NCI-H510A (cell line): ENCODE results near the gene TMTC2.
"Not testable (repeated sequence)": the region's sequence is repeated elsewhere in the genome, so short reads cannot be mapped to it uniquely, and the experiment has no call there.

Experiments
- DNase-seq: peaks from one replicate; lab custom pipeline; 2025; lab: John Stamatoyannopoulos, UW

The TMTC2 gene

GRCh38 chr12:82845076-82845475 is 158.4 kb downstream of the TMTC2 start:
- not testable (repeated sequence) for DNase-seq

GRCh38 chr12:82848845-82849244 is 162.1 kb downstream of the TMTC2 start:
- DNase-seq, result no peak

DNA sequence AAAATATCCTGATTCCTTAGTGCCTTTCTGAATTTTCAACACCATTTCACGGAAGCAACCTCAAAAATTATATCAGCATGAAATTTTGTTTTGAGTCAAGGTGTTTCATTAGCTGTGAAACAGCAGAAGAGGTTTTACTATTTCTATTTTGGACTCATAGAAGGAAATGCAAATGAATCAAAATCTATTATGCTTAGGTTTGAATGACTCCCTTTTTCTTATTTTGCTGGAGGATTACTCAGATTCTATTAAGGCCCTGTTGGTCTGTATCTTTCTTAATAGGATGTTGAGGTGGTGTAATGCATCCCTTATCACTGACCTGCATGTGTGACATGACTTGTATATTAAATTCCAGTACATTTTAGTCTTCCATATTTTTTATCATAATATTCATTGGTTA is 165.8 kb downstream of the TMTC2 start:
- no peak for DNase-seq

- no peak for DNase-seq
Observed at GRCh38 chr12:82855872-82856271, 169.2 kb downstream of the TMTC2 start.

GRCh38 chr12:82857276-82857675 is 170.6 kb downstream of the TMTC2 start:
- DNase-seq, result no peak

DNA sequence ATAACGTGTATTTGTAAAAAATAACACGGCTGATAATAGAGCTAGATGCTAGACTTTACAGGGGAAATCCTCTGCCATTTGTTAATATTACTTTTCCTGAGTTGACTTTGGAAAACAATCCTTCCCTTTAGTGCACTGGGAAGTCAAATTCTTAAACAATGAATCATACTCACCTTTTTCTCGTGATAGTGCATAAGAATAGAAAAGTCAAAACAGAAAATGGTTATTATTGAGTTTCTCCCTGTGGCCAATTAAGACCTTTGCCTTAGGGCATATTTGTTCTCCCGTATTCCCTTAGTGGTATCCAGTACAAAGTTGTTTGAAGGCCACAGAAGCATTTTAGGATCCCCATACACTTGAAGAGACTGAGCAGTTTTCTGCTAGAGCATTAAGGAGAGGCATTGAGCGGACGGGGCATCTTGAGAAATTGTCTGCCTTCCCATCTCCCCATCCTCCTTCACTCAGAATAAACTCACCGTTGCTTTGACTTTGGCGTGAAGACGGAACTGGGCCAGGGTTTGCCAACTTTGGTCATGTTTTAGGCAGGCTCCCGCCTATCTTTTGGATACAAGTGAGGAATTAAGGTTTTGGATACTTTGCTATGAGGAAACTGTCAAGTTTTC is 171.3 kb downstream of the TMTC2 start:
- no peak for DNase-seq

- DNase-seq, result no peak
Observed at GRCh38 chr12:82858534-82858917, 171.8 kb downstream of the TMTC2 start.

DNA sequence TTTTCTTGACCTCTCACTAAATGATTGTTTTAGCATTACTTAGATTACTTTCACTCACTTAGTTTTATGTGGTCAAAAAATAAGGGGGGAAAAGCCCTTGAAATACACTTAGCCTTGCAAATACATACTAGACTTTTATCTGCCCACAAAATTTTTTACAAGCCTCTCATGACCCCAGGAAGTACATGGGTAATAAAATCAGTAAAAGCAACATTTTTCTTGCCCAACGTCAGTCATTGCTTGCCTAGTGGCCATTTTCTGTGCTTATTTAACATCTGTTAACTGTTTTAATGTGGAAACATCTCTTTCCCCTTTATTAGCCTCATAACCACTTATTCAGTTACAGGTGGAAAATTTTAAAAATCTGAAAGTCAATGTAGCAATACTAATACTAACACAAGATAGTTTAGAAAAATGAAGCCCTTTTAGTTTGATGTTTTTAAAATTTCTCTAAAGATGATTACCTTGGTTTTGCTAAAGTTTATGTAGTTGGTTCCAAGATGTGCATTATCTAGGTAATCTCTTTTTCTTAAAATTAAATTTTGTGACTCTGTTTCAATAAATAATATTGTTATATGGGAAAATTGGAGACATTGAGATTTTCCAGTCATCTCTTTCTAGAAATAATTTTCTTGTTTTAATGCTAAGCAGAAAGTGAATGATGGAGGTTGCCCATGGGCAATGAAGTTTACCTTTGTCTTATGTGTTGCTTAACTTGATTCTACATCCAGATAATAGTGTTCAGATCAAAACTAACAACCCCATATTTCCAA is 175.5 kb downstream of the TMTC2 start:
- no peak for DNase-seq

- DNase-seq, result no peak
Observed at GRCh38 chr12:82862876-82863649, 176.4 kb downstream of the TMTC2 start.

- no peak for DNase-seq
Observed at GRCh38 chr12:82866227-82866775, 179.6 kb downstream of the TMTC2 start.

GRCh38 chr12:82866946-82867345 is 180.2 kb downstream of the TMTC2 start:
- DNase-seq, result no peak

DNA sequence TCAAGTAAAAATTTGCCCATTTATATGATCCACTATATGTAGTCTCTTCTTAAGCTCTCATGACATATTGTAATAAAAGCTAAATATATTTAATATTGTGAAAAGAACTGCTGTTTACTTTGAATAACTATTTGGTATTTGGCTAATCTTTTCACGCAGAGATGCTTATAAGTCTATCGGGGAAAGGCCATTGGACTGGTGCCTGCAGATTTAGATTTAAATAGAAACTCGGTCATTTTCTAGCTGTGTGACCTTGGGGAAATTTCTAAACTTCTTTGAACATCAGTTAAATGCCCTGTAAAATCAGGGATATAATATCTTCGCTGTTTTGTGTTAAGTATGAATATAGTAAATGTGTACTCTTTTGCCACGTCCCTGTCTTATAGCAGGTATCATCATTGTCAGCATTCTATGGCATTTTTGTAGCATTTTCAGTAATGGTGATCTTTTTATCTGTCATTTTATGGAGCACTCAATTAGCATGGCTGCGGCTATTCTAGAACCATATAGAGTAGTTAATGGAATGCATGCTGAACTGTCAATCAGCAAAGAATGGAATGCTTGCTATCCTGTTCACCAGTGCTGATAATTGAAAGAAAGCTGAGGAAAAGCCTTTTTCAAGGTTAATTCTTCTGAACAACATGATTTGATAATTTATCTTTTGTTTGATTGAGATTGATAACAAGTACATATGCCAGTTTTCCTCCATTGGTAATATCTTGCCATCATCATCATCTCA is 181.2 kb downstream of the TMTC2 start:
- DNase-seq, result no peak

DNA sequence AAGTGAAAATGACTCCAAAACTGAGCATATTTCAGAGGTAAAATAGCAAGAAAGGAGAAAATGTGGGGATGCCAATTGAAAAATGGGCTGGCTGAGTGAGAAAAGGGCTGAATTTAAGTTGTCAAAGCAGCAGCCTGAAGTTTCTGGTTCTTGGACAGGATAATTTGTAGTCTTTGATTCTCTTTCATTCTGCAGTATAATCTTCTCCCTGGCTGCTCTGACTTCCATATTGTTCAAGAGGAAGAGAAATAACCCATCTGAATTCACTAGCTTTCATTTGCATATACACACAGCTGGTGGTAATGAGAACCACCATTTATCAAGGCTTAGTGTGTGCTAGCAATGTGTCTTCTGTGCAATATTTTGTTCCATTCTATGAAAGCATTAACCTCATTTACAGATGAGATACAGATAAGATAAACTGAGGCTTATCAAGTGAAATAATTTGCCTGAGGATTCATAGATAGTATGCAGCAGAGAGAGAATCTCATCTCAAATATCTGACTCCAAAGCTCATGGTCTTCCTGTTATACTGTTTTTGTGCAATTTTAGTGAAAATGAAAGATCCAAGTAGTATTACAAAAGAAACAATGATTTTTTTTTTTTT is 184.2 kb downstream of the TMTC2 start:
- no peak for DNase-seq

GRCh38 chr12:82872088-82872487 is 185.4 kb downstream of the TMTC2 start:
- no peak for DNase-seq

DNA sequence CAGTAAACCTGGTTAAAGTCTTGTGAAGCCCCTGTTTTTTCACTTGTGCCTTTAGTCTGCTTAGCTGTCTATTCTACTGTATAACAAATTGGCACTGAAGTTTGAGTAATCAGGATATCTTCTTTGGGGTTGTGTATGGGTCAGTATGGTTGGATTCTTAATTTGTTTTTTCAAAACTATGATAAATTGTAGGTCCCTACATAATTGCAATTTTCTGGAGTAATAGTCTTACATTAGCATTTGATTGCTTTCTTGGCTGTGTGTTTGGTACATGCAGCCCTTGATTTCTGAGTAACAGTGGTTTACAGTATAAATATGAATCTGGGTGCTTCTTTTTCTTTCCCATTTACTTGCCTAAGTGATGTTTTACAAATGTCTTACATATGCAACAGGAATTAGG is 186.6 kb downstream of the TMTC2 start:
- no peak for DNase-seq

DNA sequence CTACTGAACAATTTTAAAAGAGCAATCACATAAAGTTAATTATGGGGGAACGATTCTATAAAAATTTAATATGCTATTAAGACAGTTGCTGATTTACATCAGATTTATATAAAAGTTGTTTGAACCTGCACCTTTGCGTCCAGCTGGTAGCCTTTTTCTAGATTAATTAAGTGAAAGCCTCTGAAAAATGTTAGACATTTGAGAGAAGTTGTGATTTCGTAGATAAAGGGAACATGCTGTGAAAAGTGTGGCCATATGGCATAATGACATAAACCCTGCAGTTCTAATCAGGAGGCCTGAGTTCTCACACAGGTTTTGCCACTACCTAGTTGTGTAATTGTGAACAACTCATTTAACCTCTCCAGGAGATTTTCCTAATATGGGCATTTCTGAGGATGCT is 187.2 kb downstream of the TMTC2 start:
- DNase-seq, result no peak

DNA sequence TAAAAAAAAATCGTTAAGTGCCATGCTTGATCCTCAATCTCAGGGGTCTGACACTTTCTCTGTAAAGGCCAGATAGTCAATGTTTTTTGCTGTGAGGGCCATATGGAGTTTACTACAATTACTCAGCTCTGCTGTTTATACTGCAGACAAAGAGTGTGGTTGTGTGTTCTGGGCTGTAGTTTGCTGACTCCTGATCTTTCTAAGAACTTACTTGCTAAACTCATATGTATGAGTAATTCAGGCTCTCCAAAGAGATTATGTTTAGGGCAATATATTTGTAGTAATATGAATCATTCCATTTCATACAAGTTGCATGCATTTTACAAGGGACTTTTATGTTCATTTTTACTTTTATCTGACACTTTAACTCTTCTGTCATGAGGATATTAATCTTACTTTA is 188.2 kb downstream of the TMTC2 start:
- DNase-seq, result no peak

GRCh38 chr12:82876075-82876474 is 189.4 kb downstream of the TMTC2 start:
- no peak for DNase-seq

- DNase-seq, result no peak
Observed at GRCh38 chr12:82877963-82878362, 191.3 kb downstream of the TMTC2 start.

DNA sequence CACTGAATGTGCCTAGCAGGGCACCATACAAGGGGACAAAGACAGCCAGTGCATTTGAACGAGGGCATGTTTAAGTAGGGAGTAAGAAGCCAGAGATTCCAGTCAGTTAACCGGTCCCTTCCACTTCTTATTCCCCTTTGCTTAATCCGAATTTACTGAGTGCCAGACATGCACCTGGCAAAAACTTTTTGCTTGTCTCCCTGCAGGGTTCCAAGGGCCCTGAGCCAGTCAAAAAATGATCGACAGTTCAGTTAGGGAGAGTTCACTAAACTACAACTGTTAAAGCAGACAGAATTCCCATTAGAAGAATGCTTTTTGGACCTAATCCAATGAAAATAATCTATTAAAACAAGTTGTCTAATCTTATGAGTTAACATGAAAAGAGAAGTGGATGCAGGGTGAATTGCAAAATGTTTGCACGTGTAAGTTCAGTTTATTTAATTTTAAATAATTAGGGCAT is 193.8 kb downstream of the TMTC2 start:
- no peak for DNase-seq
